Stimulated activated CD4-positive, alpha-beta T cell treated with anti-CD3 and anti-CD28 coated beads, Interleukin-12 subunit alpha, Interleukin-12 subunit beta, amount 100 ng/mL, for 48 hours (primary cell): ENCODE measurements around the gene ZNF709.
A peak's percentile ranks its signal among the peaks of the same experiment; 100 is the strongest.
"Not testable (repeated sequence)": the region's sequence is repeated elsewhere in the genome, so short reads cannot be mapped to it uniquely, and the experiment has no call there.

ENCODE experiments used
- DNase-seq, 3 donors: peaks; one replicate each; pipeline ENCODE4 v3.0.0-alpha.2; 2020; ENCODE audit warnings: low read depth in 2 of 3, low spot score in 1 of 3

ZNF709 gene

DNA sequence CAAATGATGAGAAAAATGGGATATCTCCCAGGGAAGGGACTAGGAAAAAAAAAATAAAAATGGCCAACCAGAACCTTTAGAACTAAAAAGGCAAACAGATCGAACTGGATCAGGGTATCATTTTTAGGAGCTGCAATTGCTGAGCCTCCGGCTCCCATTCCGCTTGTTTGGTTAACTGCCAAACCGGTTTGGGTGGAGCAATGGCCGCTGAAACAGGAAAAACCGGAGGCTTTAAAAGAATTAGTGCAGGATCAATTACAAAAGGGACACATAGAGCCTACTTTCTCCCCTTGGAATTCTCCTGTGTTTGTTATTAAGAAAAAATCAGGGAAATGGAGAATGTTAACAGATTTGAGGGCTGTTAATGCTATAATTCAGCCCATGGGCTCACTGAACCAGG lies 31.1 kb downstream of the ZNF709 start:
- DNase-seq: no peak

DNA sequence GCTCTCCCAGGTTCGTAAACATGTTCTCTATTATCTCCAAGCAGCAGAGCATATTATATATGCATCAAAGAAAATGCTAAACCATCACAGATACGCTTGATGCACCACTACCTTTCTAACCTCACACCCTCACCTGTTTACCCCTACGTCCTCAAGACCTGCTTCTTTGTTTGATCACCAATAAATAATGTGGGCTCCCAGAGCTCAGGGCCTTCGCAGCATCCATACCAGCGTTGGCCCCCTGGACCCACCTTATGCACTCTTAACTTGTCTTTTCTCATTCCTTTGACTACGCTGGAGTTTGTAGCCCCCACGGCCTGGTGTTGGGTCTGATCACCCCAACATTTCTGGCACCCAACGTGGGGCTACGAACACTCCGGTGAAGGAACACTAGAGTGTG lies 33.8 kb downstream of the ZNF709 start:
- no peak for DNase-seq

DNA sequence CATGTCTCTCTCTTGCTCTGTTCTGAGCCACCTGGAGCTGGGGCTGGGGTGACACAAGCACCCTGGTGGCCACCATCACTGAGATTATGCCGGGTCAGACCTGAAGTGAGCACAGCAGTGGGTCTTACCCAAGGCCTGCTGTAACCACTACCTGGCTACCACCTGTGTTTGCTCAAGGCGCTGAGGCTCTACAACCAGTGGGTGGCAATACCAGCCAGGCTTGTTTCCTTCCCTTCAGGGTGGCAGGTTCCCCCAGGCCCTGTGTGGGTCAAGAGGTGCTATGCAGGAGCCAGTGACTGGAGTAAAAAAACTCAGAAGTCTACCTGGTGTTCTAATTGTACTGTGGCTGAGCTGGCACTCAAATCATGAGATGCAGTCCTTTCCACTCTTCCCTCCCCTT lies 35.8 kb downstream of the ZNF709 start:
- DNase-seq: no peak

DNA sequence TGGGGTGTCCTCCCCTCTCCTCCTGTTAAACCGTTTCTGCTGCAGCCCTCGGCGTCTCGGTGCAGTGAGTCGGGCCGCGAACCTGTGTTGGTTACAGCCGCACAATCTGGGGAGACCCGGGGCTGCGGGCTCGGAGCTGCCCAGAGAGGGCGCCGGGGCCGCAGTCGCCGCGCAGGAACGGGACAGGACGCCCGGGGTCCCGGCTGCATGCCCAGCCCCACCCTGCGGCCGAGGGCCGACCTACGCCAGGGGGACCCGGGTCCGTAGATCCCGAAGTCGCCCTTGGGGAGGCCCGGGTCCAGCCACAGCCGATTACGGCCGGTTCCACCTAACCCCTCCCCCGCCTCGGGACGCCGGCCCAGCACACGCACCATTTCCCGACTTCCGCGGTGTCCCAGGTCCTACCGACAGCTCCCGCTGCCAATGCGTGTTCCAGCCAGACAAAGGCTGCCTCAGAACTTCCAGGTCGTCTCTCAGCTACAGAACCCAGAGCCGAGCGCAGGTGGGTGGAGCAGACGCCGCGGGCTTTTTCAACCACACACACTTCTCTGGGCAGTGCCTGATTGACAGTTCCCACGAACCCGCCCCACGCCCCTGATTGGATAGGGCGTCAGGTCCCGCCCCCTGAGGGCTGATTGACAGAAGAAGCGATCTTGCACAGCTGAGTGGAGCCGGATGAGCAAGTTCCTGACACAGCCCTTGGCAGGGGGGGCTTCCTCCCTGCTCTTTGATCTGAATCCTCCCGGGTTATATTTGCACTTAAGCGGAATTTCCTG lies 43.9 kb downstream of the ZNF709 start, which contains the start of gene ZNF443:
Gene ZNF443, minus strand, starts transcription at position 481 of the 776 bp plus-strand sequence. Its CDS starts 107 bp downstream, at position 374.
- DNase-seq: peak; percentile 97 to 100 (median 99)

DNA sequence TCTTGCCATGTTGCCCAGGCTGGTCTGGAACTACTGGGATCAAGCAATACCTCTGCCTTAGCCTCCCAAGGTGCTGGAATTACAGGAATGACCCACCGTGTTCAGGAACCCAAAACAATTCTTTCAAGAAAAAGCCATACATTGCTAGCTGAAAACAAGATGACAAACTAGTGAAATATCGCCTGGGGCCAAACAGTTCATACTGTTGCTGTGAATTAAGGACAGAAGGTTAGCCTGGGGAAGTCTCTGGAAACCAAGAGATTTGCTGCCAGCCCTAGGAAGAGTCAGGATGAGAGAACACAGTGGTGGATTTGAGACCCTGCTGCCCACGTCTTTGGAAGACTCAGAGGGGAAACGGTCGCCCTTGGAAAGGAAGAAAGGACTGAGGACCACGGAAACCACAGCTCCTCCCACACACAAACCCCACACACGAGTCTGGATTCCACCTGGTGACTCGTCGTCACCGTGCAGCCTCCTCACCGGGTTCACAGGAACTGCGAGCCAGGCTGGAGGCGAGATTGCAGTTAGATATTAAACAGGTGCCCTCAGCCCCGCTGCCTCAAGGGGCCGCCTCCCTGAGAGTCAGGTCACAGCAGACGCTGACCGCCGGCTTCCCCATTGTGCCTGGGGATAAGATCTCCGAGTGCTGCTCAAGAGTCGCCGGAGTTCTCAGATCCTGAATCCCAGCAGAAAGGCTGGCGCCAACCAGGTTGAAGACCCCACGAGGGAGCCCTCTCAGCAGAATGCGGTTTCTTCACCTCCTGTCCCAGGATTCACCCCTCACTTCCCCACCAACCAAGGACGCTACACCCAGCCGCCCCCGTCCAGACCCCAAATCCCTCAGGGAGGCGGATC lies 44.7 kb downstream of the ZNF709 start:
- peak; percentile 15 to 46 (median 36) for DNase-seq

DNA sequence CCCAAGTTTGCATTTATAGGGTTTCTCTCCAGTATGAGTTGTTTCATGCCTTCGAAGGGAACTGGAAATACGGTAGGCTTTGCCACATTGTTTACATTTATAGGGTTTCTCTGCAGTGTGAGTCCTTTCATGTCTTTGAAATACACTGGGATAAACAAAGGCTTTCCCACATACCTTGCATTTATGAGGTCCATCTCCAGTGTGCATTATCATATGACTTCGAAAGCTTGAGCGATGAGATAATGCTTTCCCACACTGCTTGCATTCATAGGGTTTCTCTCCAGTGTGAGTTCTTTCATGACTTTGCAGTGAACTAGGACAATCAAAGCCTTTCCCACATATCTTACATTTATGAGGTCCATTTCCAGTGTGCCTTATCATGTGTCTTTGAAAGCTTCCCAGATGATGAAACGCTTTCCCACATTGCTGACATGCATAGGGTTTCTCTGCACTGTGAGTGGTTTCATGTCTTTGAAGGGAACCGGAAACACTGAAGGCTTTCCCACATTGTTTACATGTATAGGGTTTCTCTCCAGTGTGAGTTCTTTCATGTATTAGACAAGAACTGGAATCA lies 53.8 kb downstream of the ZNF709 start:
- DNase-seq: not testable (repeated sequence)

DNA sequence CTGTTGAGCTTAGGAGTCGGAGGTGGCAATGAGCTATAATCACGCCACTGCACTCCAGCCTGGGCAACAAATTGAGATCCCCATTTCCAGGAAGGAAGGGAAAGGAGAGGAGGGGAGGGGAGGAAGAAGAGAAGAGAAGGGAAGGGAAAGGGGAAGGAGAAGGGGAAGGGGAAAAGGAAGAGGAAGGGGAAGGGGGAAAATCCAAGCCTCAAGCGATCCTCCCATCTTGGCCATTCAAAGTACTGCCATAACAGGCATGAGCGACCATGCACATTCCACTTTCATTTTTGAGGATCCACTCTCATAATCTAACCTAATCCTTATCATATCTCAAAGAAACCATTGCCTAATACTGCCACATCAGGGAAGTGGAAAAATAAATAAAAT lies 58.7 kb downstream of the ZNF709 start:
- no peak for DNase-seq

DNA sequence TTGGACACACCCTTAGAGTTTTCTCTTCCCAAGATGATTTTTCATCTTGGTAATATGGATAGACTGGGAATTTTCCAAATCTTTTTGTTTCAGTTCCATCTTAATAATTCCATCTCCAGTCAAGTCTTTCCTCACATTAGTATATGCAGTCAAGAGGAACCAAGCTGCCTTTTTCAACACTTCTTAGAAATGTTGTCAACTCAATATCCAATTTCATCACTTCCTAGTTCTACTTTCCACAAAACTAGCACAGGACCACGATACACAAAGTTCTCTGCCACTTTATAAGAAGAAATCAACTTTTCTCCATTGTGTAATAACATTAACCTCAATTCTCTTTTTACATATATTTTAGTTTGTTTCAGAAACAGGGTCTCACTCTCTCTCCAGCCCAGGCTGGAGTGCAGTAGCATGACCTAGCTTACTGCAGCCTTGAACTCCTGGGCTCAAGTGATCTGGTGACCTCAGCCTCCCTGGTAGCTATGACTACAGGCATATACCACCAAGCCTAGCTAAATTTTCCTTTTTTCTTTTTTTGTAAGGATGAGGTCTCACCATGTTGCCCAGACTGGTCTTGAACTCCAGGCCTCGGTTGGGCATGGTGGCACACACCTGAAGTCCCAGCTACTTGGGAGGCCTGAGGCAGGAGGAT lies 59.3 kb downstream of the ZNF709 start:
- DNase-seq: no peak

DNA sequence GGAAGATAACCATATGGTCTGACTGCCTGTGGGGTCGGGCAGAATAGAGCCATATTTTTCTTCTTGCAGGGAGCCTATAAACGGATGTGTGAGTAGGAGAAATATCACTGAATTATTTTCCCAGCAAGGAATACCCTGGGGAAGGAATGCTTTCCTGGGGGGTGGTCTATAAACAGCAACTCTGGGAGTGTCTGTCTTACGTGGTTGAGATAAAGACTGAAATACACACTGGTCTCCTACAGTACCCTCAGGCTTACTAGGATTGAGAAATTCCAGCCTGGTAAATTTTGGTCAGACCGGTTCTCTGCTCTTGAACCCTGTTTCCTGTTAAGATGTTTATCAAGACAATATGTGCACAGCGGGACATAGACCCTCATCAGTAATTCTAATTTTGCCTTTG lies 67.3 kb downstream of the ZNF709 start:
- DNase-seq: not testable (repeated sequence)

DNA sequence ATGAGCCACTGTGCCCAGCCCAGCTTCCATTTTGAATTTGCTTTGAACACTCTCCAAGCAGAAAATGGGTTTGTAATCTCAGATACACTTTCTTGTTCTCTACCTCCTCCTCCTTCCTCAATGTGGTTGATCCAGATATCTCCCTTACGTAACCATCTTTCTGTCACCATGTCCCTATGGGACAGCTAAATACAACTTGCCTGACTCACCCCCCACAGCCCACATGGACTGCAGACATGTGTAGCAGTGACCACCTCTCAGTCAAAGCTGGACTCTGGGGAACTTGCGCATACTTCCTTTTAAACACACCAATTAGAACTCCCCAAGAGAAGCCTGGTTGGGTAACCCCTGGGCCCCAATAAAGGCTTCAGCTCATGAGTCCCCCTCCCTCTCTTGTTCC lies 72.7 kb downstream of the ZNF709 start:
- DNase-seq: no peak
